D341Med (cell line): Measurements from ENCODE around the gene CACNB4.
"Not testable (repeated sequence)": the region's sequence is repeated elsewhere in the genome, so short reads cannot be mapped to it uniquely, and the experiment has no call there.

ENCODE experiments used
- DNase-seq: peaks from one replicate; pipeline ENCODE4 v3.0.0; 2012; ENCODE audit warnings: low spot score

CACNB4 gene

GRCh38 chr2:151942540-151943205, 156.2 kb downstream of the CACNB4 start:
- not testable (repeated sequence) for DNase-seq

GRCh38 chr2:151937966-151938365, 160.9 kb downstream of the CACNB4 start:
- DNase-seq, result no peak

- DNase-seq, result no peak
Measured at GRCh38 chr2:151936626-151937025, 162.2 kb downstream of the CACNB4 start.

- no peak for DNase-seq
Measured at GRCh38 chr2:151933266-151933804, 165.5 kb downstream of the CACNB4 start.

GRCh38 chr2:151931756-151932155, 167.1 kb downstream of the CACNB4 start:
- no peak for DNase-seq

GRCh38 chr2:151931030-151931611, 167.7 kb downstream of the CACNB4 start:
- no peak for DNase-seq

GRCh38 chr2:151930042-151930441, 168.8 kb downstream of the CACNB4 start:
- DNase-seq, result no peak

- DNase-seq, result no peak
Measured at GRCh38 chr2:151928380-151928779, 170.5 kb downstream of the CACNB4 start.

- no peak for DNase-seq
Measured at GRCh38 chr2:151927501-151928221, 171.2 kb downstream of the CACNB4 start.

GRCh38 chr2:151922845-151923666, 175.8 kb downstream of the CACNB4 start:
- DNase-seq, result no peak

GRCh38 chr2:151919786-151920185, 179.1 kb downstream of the CACNB4 start:
- no peak for DNase-seq

- DNase-seq, result no peak
Measured at GRCh38 chr2:151918308-151918707, 180.5 kb downstream of the CACNB4 start.

- no peak for DNase-seq
Measured at GRCh38 chr2:151916632-151917031, 182.2 kb downstream of the CACNB4 start.

GRCh38 chr2:151915629-151916025, 183.2 kb downstream of the CACNB4 start:
- DNase-seq, result not testable (repeated sequence)

GRCh38 chr2:151914989-151915628, 183.7 kb downstream of the CACNB4 start:
- no peak for DNase-seq

- no peak for DNase-seq
Measured at GRCh38 chr2:151908204-151908882, 190.5 kb downstream of the CACNB4 start.

- no peak for DNase-seq
Measured at GRCh38 chr2:151907286-151908203, 191.3 kb downstream of the CACNB4 start.

- no peak for DNase-seq
Measured at GRCh38 chr2:151906633-151906998, 192.2 kb downstream of the CACNB4 start.

GRCh38 chr2:151905963-151906632, 192.7 kb downstream of the CACNB4 start:
- DNase-seq, result no peak
